ENCODE results near the gene RNPC3.

The RNPC3 gene, protein sequence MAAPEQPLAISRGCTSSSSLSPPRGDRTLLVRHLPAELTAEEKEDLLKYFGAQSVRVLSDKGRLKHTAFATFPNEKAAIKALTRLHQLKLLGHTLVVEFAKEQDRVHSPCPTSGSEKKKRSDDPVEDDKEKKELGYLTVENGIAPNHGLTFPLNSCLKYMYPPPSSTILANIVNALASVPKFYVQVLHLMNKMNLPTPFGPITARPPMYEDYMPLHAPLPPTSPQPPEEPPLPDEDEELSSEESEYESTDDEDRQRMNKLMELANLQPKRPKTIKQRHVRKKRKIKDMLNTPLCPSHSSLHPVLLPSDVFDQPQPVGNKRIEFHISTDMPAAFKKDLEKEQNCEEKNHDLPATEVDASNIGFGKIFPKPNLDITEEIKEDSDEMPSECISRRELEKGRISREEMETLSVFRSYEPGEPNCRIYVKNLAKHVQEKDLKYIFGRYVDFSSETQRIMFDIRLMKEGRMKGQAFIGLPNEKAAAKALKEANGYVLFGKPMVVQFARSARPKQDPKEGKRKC

GRCh38 chr1:103525607-103526507 lies at the start of gene RNPC3:
RNPC3 (plus strand) TSS chr1:103525699; CDS start chr1:103526071, 372 bp downstream.
- peak; percentile 87 for DNase-seq

GRCh38 chr1:103477101-103477500 lies 48.4 kb upstream of the RNPC3 start:
- no peak for DNase-seq

DNA sequence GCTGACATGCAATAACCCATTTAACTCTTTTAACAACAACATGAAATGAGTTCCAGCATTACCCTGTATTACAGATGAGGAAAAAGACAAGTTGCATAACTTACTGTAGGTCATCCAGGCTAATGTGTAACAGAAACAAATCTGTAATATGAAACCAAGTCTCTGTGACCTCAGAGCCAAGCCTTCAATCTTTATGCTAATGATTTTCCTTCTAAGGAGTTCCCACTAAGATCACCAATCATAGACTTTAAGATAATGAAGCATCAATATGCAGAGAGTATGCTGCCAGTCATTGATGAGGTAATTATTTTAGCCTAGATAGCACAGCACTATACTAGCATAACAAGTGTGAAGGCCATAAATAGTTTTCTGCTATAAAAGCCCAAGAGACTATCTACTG lies 35.6 kb upstream of the RNPC3 start:
- no peak for DNase-seq

DNA sequence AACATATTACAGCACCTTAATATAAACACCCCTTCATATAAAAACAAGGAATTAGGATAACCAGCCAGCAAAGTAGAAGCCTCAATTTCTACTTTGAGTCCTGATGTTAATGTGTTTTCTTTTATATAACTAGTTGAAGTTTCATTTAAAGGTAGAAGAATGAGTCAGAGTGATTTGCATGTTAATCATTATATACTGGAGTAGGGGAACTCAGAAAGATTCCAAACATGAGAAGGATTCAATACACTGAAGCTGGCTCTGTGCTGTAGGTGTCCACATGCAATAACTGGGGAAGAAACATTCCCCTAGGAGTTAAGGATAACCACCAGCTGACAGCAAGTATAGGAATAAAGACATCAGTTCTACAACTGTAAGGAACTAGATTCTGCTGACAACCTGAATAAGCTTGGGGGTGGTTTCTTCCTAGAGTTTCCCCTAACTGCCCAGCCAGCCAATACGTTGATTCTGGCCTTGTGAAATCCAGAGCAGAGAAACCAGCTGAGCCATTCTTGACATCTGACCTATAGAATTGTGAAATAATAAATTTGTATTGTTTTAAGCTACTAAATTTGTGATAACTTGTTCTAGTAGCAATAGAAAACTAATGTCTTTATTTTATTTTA lies 33.4 kb upstream of the RNPC3 start:
- DNase-seq, result no peak

DNA sequence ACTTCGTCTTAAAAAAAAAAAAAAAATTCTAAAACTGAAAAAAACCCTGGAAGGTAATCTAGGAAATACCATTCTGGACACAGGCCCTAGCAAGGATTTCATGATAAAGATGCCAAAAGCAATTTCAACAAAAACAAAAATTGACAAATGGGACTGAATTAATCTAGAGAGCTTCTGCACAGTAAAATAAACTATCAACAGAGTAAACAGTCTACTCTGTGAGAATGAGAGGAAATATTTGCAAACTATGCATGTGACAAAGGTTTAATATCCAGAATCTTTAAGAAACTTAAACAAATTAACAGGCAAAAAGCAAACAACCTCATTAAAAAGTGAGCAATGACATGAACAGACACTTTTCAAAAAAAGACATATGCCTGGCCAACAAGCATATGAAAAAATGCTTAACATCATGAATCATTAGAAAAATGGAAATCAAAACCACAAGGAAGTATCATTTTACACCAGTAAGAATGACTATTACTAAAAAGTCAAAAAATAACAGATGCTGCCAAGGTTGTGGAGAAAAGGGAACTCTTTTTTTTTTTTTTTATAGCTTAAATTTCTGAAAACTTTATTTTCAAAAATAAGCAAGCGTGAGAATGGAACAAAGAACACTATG lies 29.4 kb upstream of the RNPC3 start:
- DNase-seq, result no peak

- DNase-seq, result no peak
Measured at GRCh38 chr1:103497404-103497803, 28.1 kb upstream of the RNPC3 start.

DNA sequence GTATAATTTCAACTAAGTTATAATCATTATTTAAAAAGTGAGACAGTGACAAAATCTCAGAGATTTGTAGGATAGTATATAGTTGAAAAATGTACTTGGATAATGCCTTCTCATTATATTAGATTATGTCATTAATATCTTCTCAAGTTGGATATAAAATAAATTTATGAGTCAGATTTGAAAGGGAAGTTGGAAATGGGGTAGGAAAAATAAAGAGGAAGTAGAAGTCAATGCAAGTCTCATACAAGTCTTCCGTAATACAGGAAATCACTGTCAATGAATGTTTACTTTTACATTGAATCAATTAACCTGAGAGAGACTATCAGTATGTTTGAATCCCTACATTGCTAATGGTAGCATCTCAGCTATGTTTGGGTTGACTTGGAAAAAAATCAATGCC lies 16.2 kb upstream of the RNPC3 start:
- DNase-seq, result no peak

- no peak for DNase-seq
Measured at GRCh38 chr1:103513711-103514110, 11.8 kb upstream of the RNPC3 start.

GRCh38 chr1:103514920-103515503 lies 10.5 kb upstream of the RNPC3 start:
- DNase-seq, result no peak

GRCh38 chr1:103516283-103516682 lies 9.2 kb upstream of the RNPC3 start:
- no peak for DNase-seq

DNA sequence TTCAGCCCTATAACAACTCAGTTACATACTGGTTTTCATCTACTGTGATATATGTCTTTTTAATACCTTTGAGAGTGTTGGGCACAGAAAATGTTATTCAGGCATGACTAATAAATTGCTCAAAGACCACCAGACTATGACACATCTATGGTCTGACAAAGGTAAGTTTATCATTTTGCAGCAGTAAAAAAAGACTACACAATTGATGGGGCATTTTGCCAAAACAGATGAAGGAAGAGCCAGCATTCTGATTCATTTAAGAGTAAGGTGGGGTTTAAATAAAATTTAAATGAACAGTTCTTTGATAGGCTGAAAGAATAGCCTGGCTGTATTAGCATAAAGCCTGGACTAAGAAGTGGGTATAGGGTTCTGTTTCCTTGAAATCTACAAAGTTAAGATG lies 8.8 kb upstream of the RNPC3 start:
- DNase-seq, result no peak

DNA sequence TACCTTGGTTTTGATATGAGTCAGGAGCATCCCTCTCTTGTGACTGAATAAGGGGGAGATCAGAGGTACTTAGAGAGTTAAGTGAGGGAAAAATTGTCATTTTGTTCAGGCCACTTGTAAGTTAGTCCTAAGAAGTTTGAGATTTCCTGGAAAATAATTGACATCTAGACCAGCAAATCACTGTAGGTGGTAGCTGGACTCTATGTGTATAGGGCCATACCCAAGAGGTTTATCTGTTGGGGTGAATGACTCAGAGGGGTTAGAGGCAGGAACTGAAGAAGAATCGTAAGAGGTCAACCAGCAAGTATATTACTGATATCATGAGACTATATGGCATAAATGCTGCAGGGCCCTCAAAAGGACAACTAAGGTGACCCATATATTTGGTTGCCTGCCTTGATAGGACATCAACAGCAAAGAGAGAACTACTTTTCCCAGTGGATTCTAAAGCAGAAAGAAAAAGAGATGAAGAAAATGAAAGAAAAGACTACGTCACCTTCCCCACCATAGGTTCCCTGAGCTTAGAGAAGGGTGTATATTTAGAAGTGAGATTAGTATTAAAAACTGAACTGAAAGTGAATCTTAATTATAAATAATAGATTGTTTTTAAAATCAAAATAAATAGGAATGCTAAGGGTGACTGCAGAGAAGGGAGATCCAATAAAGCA lies 8.0 kb upstream of the RNPC3 start:
- no peak for DNase-seq

- DNase-seq, result no peak
Measured at GRCh38 chr1:103520822-103521221, 4.7 kb upstream of the RNPC3 start.

DNA sequence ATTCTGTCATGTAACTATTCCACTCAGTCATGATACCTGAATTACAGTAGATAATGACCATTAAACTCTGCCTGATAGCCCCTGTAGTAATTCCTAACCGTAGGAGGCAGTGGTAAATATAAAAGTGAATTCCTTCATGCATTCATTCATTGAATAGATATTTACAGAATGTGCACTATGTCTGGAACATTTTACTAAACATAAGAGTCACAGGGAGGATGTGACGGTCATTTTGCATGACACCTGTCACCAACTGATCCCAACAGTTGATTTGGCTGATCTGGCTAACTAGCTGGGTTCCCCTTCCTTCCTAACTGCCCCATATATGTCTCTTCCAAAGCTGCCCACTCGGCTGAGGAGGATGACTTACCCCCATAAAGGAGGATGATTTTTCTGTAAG lies 2.2 kb upstream of the RNPC3 start:
- no peak for DNase-seq

DNA sequence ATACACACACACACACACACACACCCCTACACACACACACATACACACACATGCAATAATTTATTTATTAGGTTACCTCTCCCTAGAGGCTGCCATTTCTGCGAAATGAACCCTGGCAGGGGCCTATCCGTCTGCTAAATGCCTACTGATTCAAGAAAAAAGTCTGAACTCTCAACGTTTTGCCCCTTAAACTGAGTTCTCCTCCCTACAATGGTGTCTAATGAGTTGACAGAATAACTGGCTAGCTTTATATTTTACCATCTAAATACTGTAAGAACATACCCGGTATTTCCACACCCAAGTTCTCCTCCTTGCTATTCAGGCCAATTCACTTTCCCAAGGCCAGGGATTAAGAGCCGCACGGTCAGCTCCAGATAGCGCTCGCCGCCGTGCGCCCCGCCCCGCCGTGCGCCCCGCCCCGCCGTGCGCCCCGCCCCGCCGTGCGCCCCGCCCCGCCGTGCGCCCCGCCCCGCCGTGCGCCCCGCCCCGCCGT lies 339 bp upstream of the RNPC3 start:
- peak in 1 of 2 experiments; percentile 39 for DNase-seq

DNA sequence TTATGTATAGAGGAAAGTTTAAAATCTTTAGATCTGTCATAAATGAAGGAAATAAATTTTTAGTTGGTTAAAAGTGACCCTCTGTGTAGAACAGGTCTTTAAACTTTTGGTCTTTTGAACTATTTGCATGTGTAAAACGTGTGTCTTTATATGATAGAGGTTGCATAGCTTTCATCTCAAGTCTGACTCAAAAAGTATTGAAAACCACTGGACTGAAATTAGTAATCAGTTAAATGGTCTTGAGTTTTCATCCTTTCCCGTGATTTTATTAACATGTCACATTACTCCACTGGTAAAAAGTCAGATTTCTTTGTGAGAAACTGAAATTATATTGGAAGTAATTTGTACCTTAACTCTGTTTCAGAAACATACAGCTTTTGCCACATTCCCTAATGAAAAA lies 1.8 kb downstream of the RNPC3 start:
- no peak for DNase-seq

GRCh38 chr1:103529746-103530145 lies 4.2 kb downstream of the RNPC3 start:
- peak; percentile 68 to 78 for DNase-seq

- no peak for DNase-seq
Measured at GRCh38 chr1:103538226-103538625, 12.7 kb downstream of the RNPC3 start.

DNA sequence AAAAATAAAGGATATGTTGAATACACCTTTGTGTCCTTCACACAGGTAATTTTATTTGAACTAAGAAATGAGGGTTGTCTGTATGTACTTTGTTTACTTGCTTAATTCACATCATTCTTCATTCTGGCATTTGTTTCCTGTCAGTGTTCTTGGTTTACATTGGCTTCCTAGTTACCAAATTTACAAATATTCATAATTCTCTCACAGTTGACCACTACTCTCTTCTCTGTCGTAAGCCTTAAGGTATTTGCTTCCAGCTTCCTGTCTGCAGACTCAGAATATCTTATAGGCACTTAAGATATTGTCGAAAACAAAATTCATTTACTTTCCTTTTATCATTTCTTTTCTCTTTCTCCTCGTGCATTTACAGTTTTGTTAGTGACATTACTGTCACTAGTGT lies 15.9 kb downstream of the RNPC3 start:
- no peak for DNase-seq

GRCh38 chr1:103546496-103546895 lies 21.0 kb downstream of the RNPC3 start:
- DNase-seq, result no peak

DNA sequence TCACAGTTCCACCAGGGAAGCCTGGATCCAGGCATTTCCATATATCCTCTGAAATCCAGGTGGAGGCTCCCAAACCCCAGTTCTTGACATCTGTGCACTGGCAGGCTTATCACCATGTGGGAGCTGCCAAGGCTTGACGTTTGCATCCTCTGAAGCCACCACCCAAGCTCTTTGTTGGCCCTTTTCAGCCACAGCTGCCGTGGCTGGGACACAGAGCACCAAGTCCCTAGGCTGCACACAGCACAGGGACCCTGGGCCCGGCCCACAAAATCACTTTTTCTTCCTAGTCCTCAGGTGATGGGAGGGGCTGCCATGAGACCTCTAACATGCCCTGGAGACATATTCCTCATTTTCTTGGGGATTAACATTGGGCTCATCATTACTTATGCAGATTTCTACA lies 22.3 kb downstream of the RNPC3 start:
- DNase-seq, result no peak

GRCh38 chr1:103560427-103560826 lies 34.9 kb downstream of the RNPC3 start:
- no peak for DNase-seq
